ENCODE measurements around the gene USO1.
"Not testable (repeated sequence)": the region's sequence is repeated elsewhere in the genome, so short reads cannot be mapped to it uniquely, and the experiment has no call there.

USO1 gene

DNA sequence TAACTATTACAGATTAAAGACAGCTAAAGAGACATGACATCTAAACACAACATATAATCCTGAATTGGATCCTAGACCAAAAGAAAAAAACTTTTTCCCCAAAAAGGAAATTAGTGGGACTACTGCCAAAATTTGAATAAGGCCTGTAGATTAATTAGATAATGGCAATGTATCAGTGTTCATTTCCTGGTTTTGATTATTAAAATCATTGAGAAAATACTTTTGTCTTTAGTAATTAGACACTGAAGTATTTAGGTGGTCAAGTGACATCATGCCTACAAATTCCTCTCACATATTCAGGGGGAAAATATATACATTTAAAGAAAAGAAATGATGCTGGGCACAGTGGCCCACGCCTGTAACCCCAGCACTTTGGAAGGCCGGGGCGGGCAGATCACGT, 10.4 kb upstream of the USO1 start:
- no peak for FAIRE-seq

DNA sequence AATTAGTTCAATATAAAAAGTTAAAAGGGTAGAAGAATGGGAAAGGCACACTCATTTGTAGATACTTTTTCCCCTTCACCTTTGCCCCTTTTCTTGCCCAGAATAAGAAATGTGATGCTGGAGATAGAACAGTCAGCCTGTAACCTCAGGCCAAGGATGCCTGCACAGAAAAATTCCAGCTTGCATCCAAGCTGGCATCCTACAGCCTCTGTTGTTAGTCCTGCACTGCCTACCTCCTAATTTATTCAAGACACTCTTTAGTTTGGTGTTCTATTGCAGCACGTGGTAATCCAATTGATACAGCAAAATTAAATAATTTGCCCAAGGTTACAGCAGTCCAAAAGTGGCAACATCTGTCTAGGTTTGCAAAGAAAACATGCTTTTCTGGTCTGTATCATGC, 9.7 kb upstream of the USO1 start:
- no peak for FAIRE-seq

DNA sequence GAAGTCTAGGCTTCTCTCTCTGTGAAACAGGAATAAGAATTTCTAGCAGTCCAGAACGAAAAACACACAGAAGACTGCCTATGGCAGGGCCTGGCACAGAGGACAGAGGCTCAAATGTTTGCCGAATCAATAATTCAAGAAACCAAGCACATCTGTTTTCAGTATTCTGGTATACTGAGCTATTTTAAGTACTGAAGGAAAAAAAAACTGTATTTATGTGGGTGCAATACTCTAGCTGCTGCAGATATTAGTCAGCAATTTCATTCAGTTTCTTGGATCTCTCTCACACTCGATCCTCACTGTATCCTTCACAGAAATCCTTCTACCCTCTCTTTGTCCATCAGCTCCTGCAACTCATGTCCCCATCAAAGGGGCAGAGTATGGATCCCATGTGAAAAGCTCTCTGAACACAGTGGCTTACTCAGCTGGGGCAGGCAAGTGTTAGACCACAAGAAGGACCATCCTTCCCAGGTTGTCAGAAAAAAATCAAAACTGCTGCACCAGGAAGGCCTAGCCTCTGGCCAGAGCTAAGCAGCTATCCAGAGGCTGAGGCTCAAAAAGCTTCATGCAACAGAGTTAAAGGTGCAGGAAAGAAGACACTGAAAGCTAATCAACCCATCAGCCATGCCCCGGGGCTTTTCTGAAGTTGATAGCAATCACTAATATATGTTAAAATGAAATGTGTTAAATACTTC, 9.1 kb upstream of the USO1 start:
- no peak for FAIRE-seq

DNA sequence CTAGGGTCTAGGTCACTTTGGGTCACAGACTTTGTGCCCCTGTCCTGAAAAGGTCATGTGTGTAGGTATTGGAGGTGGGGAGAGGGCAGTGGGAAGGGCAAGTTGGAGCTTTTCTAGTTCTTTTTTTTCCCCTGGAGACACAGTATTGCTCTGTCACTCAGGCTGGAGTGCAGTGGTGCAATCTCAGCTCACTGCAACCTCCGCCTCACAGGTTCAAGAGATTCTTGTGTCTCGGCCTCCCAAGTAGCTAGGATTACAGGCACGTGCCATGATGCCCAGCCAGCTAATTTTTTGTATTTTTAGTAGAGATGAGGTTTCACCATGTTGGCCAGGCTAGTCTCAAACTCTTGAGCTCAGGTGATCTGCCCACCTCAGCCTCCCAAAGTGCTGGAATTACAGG, 8.3 kb upstream of the USO1 start:
- not testable (repeated sequence) for FAIRE-seq

DNA sequence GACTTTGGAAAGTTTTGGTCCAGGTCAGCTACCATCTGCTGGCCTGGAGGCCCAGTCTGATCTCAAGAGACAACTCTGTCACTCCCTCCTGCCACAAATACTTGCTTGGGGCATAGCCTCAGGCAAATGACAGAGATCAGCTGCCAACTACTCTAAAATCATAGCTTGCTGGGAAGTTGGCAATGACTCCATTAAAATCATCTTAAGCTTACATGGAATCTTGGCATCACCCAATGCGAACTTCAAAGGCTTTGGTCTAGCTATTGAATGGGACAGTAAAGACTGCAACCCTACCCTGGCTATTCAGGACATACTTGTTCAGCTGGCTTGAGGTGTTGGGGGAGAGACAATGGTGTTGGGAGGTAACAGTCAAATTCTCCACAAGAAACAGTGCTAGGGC, 7.0 kb upstream of the USO1 start:
- FAIRE-seq: no peak

DNA sequence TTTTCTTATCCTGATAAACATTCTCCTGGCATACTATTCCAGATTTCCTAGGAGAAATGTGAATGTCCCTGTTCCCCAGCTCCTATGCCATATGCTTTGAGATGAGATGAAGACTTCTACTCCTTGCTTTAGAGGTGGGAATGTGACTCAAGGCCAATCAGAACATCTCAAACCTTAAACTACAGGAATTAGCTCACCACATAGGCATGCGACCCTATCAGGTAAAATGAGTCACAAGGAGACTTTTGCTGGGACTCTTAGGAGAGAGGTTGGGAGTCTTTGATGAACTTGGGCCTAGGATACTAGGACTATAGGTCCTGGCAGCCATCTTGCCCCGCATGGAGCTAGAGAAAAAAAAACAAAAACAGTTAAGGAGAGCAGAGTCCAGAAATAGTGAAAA, 5.8 kb upstream of the USO1 start:
- no peak for FAIRE-seq

DNA sequence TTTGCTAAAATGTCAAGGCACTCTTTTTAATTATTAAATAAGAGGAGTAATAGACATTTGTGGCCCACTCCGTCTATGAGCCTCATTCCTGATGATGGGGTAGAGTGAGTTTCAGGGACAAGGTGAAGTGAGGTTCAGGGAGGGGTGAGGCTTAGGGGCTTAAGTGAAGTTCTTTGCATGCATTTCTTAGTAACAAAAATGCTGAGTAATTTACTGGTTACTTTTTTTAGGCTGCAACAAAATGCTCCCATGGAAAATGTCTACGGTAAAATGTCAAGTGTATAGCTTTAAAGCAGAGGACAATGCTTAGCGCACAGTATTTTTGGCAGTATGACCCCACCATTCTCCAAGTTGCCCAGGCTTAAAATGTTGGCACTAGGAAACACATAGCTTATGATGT, 2.0 kb upstream of the USO1 start:
- no peak for FAIRE-seq

DNA sequence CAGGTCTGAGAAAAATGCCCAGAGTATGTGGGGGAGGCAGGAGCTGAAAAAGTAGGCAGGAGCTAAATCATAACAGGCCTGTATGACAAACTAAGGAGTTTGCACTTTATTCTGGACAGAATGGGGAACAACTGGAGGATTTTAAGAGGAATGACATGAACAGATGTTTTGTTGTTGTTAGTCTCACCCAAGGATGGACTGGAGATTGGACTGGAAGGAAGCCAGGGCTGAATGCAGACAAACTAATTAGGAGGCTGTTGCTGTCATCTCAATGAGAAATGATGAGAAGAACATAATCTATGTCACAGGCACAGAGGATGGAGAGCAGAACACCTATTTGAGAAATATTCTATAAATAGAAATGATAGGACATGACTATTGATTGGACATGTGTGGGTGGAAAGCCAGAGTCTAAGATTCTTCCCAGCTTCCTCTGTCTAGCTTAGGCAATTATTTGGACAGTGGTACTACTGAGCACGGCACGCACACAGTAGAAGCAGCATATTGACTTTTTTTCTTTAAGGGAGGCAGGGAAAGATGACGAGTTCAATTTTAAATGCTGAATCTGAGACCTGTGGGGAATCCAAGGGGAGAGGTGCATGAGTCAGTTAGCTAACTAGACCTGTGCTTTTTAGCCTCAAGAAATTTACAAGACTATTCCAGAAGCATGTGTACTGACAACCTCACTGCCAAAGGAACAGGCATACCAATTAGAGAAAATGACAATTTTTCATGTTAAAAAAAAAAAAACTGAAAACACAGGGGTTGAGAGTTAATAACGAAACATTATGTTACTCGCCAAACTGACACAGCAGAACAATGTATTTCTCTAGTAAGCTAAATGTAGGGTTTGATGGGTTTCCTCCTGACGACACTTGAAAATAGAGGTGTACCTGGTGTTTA, 963 bp upstream of the USO1 start:
- no peak for FAIRE-seq

DNA sequence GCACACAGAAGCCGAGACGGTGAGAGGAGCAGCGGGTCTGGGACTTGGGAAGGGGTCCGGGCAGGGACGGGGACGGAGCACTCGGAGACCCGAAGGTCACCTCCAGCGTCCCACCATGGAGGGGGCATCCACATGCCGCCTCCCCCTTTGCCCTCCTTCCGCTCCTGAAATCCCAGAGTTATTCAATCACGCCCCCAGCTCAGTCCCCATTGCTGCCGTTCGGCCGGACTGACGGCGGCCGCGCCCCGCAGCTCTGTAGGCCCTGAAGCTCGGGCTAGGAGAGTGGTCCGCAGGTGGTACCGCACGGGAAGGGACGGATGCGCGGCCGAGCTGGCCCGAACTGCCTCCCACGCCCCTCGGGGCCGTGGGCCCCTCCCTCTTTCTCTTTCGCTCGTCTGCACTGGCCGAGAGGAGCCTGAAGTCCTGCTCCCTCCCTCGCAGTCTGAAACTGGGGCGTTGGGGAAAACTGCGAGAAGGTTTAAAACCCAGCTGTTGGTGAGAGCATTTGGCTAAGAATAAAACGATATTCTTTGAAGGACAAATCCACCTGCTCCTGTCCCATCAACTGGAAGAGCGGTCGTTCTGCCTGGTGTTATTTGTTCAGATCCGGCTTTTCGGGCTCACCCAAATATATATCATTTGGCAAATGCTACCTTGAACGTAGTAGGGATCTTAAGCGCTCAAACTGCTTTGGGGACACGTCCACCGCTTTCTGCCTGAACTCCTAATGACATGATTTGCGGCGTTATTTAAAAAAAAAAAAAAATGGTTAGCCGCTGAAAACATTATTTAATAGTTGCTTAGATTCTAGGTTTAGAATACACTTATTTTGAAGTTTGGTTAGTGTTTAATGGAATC, 719 bp downstream of the USO1 start:
- no peak for FAIRE-seq

DNA sequence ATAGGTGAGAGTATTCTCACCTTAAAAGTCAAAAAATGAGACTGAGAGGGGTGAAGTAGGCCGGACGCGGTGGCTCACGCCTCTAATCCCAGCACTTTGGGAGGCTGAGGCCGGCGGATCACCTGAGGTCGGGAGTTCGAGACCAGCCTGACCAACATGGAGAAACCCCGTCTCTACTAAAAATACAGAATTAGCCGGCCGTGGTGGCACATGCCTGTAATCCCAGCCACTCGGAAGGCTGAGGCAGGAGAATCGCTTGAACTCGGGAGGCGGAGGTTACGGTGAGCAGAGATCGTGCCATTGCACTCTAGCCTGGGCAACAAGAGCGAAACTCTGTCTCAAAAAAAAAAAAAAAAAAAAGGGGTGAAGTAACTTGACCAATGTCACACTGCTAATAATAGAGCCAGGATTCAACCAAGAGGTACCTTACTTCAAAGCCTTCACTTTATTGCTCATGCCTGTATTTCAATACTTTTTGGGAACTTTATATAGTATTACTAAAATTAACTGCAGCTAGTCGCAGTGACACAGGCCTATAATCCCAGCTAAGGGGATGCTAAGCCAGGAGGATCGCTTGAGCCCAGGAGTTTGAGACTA, 1.7 kb downstream of the USO1 start:
- not testable (repeated sequence) for FAIRE-seq

DNA sequence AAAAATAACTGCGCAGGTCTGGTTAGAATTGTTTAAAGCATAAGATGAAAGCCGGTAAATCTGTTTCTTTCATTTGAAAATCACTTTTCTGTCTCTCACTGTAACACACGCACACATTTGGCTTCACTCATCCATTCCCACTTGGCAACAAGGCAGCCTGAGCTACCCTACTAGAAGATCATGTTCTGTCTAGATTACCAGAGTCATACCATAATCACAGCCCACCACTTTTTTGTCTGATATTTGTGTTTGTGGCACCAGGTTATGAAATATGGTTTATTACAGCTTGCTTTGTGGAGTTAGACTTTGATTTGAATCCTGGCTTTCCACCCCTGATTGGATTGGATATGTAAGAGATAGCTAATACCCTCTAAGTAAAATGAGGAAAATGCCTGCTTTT, 2.2 kb downstream of the USO1 start:
- FAIRE-seq: no peak

DNA sequence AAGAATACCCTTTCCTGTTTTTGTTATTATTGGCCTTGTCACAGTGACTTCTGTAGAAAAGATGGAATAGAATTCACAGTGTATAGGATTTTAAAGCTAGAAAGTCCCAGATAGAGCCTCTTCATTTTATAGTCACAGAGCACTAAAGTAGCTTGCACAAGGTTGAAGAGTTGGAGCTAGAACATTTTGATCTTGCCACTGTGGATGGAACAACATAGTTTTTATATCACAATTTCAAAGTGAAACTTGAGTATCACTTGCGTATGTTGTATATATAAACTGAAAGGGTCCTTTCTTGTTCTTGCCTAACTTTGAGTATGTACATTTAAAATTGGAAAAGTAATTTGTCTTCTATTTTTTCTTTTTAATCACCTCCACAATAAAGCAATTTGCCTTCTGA, 2.7 kb downstream of the USO1 start:
- FAIRE-seq: no peak

DNA sequence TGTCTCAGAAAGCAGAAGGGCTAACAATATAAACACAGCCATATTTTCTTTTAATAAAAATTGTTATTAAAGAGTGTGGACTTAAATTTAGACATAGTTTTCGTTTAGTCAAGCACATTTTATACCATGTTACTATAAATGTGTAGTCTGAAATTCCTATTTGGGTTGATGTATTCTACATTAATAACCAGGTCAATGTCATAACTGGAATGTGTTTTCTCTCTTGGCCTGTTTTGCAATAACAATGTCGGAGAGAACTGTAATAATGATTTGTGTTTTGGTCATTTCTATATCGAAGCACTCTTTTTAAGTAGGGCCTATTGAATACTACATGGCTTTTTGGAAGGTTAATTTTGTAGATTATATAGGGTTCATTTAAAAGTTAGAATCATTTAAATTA, 5.5 kb downstream of the USO1 start:
- peak; percentile 65 for FAIRE-seq

DNA sequence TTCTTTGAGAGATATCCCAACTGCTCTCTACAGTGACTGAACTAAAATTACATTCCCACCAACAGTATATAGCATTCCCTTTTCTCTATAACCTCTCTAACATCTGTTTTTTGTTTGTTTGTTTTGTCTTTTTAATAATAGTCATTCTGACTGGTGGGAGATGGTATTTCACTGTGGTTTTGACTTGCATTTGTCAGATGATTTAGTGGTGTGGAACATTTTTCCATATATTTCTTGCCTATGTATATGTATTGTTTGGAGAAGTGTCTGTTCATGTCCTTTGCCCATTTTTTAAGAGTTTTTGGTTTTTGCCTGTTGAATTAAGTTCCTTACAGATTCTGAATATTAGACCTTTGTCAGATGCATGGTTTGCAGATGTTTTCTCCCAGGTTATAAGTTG, 9.0 kb downstream of the USO1 start:
- FAIRE-seq: no peak

DNA sequence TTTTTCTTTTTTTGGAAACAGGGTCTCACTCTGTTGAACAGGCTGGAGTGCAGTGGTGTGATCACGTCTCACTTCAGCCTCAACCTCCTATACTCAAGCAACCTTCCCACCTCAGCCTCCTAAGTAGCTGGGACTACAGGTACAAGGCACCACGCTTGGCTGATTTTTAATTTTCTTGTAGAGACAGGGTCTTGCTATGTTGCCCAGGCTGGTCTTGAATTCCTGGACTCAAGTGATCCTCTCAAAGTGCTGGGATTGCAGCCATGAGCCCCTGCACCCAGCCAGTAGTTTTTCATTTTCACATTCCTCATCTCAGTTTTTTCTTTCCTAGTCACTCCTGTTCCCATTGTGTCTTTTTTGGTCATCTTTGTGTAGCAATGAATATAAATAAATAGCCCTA, 11.1 kb downstream of the USO1 start:
- FAIRE-seq: no peak

DNA sequence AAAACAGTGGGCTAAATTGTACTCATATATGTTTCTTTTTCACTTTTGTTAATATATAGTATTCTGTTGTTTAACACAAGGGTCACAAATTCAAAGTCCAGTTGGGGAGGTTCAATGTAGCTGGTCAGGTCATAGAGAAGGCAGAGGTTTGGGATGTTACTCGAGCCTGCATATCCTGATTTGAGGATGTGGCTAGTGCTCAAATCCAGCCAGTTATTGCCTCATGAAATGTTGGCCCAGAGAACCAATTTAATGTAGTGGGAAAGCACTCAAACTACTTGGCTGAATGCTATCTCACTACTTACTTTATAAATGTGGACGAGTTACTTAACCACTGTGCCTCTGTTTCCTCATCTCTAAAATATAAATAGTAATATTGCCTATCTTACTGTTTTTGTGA, 12.5 kb downstream of the USO1 start:
- no peak for FAIRE-seq

DNA sequence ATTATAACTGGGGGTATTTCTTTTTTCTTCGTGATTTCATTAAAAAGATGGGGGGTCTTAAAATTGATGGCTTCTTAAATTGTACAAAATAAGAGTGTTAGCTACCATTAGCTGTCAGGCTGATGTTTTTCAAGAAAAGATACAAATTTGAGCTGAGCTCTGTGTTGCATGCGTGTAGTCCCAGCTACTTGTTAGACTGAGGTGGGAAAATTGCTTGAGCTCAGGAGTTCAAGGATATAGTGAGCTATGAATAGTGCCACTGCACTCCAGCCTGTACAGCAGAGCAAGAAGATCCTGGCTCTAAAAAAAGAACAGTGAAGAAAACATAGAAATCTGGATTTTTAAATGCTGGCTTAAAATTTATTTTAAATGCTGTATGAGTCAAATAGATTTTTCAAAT, 13.0 kb downstream of the USO1 start:
- no peak for FAIRE-seq

DNA sequence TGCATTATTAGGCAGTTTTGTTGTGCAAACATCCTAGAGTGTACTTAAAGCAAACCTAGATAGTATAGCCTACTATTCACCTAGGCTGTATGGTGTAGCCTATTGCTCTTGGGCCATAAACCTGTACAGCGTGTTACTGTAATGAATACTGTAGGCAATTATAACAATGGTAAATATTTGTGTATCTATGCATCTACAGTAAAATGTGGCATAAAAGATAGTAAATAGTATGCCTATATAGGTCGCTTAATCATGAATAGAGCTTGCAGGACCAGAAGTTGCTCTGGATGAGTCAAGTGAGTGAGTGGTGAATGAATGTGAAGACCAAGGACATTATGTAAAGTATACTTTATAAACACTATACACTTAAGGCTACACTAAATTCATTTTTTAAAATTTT, 16.6 kb downstream of the USO1 start:
- no peak for FAIRE-seq

DNA sequence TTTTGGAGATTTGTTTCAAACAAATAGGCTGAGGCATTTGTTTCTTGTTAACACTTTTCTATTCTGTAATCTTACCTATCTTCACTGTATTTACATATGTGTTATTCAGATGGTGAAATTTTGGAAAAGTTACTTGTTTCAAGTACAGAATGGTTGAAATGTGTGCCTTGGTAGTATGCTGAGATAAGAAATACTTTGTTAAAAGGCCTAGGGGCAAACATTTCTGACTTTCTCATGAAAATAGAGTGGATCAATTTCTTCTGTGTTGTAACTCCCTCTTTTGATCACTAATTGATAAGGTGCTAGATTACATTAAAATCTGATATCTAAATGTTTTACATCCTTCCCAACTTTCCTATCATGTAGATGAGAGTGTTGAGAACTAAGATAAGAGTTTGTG, 18.1 kb downstream of the USO1 start:
- no peak for FAIRE-seq

DNA sequence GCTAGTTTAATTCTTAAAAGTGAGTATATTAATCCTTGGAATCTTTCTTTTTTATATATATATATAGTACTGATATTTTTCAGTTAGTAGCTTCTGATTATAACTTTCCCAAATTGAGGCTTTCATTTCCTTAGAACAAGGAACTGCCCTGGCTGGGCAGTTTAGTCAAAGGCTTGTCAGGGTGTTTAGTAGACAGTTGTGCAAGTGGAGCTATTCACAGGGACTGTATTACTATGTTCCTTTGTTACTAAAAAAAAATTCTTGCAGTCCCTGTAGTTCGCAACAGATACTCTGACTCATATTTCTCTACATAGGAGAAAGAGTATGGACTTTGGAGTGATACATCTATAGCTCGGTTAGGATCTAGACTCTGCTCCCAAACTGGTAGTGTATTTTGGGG, 20.8 kb downstream of the USO1 start:
- no peak for FAIRE-seq

DNA sequence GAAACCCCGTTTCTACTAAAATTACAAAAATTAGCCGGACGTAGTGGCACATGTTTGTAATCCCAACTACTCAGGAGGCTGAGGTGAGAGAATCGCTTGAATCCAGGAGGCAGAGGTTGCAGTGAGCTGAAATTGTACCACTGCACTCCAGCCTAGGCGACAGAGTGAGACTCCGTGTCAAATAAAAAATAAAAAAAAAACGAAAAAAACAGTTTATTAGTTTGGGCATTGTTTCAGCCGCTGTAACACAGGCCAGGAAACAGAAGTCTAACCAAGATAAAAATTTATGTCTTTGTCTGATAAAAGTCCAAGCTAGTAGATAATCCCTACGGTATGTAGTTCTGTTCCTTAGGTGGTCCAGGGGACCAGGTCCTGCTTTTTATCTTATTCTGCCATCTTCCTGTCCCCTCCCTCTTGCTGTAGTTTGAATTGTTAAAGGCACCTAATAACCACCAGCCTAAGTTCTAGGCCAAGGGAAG, 21.4 kb downstream of the USO1 start:
- no peak for FAIRE-seq

DNA sequence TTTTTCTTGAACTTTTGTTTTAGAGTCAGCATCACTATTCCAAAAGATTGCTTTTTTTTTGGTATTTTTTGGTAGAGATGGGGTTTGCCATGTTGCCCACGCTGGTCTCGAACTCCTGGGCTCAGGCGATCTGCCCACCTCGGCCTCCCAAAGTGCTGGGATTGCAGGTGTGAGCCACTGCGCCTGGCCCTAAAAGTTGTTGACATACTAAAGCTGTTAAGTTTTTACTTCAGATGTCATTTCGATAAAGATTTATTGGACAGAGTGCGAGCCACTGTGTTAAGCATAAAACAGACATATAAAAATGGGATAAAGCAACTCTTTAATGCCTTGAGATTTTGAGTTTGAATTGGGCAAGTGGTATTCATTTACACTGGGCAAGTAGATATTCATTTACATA, 28.3 kb downstream of the USO1 start:
- FAIRE-seq: no peak

DNA sequence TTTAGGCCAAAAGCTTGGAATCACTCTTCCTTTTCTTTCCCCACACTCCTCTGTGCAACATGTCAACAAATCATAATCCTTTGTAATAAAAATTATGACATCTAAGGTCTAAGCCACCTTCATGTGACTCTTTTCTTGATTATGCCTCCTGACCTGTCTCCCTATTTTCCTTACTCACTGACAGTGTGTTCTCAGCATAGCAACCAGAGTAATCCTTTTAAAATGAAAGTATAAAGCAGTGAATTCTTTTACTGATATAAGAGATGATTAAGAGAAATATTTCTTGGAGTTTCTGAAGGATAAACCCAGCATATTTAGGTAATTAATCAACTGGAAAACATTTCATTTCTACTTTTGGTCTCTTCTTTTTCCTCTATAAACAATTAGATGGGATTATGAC, 44.7 kb downstream of the USO1 start:
- FAIRE-seq: no peak

Data from endometrium (tissue), 2 donors.